DMS114 treated with DMSO at 0.1 percent for 48 hours (cell line): ENCODE measurements around the gene PRF1.

ENCODE experiments used
- DNase-seq: peaks from one replicate; lab custom pipeline; 2025; ENCODE audit not compliant: unreplicated experiment; lab: John Stamatoyannopoulos, UW

The PRF1 gene

DNA sequence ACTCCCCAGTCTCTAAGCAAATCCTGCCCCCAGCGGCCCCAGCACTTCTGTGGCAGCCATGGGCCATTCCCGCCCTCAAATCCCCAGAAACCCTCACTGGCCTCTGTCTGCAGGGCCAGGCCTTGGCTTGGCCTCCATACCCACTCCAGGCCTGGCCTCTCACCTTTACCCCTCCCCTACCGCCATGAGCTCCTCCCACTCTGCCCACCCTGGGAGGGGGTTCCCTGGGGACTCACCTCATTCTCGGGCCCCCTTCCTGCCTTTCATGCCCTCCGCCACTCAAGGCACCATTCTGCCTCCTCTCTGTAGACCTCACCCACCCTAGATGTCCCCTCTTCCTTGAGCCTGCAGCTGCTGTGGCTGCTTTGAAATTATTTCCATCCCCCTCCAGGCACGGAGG lies 41.0 kb downstream of the PRF1 start:
- no peak for DNase-seq

DNA sequence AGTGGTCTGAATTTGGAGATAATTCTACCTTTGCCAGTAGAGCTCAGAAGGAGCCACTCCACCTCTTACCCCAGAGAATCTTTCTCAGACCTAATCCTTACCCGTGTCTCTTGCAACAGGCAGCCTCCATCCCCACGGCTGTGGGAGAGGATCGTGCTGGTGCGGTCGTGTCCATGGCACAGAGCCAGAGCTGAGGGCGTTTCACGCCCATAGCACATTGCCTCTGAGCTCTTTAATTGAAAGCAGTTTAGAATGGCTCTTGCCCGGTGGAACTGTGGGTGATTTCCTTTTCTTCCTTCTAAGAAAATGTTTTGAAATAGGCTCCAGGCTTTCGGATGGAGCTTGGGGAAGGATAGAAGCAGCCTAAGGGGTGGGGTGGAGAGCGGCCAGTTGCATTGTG lies 41.5 kb downstream of the PRF1 start:
- DNase-seq, result no peak

DNA sequence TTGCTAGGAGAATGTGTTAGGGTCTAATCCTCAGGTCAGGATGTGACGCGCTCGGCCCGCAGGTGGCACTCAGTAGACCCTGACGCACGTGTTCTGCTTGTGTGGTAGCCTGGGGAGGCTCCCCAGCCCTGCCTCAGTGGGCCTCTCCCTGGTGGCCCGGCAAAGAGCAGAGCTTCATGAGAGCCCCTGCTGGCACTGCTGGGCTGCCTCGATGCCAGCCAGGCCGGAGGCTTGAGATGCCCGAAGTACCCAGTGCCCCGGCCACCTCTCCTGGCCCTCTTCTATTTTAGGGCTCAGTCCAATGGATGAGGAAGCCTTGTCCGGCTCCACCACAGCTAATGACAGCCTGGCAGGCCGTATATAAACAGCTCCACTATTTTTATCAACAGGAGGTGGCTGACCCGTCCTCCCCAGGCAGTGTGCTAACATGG lies 42.0 kb downstream of the PRF1 start:
- no peak for DNase-seq

DNA sequence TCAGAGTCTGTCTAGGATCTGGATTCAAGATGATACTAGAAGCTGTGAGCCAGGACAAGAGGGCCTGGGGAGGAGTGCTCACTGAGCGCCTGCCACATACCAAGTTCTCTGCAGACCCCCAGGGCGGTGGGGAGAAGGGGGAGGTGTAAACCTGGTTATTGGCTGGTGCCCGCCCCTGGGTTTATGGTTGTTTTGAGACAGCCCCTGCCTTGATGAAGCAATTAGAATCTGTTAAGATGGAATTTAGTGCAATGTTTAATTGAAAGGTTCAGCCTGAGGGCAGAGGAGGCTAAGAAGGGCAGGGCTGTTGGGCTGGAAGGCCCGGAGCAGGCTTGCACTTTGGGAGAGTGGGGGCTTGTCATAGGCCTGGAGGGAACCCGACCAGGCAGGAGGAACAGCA lies 42.7 kb downstream of the PRF1 start:
- DNase-seq, result no peak

DNA sequence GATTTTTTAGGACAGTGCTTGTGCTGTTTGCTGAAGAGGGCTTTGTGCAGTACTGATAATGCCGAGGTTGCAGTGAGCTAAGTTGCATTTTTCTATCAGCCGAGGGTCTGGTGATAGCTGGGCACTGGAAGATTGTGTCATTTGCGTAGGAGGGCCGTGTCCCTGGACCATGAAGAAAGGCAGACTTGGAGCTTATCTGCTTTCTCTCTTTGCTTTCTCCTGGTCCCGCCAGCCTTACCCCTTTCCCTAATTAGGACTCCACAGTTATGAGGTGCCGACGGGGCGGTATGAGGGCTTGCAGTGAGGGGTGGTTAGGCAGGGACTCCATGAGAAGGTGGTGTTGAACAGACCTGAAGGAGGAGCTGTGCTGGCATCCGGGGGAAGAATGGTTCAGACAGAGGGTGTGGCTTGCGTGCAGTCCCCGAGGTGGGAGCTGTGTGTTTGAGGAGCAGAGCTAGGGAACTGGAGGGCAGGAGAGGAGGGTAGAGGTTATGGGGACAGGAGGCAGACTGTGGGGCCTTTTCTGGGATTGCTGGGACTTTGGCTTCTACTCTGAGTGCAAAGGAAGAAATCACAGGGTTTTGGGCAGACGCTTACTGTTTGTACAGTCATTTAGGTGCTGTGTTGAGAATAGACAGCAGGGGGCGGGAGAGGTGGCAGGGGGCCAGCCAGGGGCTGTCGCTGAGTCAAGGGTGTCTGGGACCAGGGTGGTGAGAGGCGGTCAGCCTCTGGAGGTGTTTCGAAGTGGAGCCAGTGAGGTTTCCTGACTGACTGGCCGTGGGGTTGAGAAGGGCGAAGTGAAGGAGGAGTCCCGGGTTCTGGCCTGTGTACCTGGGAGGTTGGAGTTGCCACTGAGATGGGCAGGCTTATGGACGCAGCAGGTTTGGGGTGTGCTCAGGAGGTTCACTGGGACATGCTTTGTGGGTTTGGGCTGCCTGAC lies 43.4 kb downstream of the PRF1 start:
- no peak for DNase-seq

DNA sequence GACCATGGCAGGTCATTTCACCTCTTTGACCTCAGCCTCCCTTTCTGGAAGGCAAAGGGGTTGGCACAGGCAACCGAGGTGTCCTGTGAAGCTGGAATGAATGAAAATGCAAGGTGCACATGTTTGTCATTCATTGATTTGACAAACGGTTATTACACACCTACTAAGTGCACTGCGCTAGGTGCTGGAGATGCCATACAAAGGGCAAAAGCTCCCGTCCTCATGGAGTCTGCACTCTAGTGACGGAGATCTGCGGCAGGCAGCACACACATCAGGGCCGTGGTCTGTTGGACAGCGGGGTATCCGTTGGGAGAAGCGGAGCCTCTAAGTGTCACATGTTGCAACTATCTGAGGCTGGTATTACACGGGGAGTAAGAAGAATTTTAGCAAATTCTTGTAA lies 44.2 kb downstream of the PRF1 start:
- no peak for DNase-seq

DNA sequence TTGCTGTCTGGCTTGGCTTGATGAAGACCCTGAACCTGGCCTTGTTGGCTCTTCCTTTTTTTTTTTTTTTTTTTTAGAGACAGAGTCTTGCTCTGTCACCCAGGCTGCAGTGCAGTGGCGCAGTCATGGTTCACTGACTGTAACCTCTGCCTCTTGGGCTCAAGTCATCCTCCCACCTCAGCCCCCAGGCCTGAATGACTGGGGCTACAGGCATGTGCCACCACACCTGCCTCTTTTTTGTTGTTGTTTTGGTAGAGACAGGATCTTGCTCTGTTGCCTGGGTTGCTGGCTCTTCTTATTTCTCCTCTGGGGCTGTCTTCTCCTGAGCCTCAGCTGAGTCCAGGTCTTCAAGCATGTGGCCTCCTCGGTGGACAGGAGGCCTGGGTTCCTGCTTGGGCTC lies 44.7 kb downstream of the PRF1 start:
- no peak for DNase-seq

DNA sequence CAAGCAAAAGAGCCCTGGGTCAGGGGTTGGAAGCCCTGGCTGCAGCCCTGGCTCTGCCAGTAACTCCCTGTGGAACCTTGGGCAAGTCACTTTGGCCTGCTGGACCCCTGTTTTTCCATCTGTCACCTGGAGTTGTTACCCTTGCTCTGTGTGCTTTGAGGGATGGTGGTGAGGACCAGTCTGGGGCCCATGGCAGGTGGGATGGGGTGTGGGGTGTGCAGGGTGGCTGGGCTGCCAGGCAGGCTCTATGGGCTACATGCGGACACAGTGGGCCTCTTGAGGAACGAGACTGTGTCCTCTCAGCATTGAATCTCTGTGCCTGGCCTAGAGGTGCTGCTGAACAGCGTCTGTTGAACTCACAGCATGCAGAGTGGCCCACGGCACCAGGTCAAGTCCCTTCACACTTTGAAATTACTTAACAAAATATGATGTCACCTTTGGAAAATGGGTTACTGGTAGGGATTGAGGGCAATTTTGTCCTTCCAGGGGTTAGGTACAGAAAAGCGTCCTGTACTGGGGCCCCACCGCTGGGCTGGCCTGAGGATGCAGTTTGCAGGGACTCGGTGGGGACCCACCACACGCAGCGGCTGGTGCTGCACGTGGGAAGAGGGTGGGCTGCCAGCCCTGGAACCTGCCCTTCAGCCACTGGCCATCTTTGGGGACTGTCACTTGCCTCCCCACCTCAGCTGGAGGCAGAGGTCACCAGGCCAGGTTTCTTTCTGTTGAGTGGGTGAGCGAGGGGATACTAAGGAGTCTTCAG lies 45.3 kb downstream of the PRF1 start:
- no peak for DNase-seq

DNA sequence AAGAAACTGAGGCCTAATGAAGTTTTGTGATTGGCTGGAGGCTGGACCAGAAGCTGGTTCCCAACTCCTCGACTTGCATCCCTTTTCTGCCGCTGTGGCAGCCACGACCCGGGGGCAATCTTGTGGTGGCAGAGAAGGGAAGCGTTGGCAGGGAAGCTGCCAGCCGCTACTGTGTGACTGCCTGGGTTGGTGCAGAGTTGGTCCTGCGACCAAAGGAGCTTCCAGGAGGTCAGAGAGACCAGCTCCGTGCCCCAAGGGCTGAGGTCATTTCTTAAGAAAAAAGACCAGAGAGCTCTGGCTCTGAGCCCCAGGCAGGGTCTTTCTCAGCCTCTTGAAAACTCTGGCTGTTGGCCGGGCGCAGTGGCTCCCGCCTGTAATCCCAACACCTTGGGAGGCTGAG lies 47.2 kb downstream of the PRF1 start:
- DNase-seq, result no peak

DNA sequence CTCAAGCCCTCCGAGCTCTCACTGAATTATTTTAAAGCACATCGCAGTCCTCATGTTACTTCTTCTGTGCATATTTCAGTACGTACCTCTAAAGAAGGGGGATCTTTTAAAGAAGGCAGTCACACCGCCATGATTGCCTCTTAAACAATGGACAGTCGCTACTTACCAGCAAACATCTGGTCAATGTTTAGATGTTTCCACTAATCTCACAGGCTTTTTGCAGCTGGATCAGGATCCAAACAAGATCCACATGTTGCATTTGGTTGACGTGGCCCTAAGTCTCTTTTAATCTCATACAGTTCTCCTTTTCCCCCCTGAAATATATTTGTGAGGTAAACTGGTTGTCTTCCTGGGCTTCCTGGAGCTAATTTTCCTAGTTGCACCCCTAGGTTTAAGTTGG lies 50.0 kb downstream of the PRF1 start:
- no peak for DNase-seq

DNA sequence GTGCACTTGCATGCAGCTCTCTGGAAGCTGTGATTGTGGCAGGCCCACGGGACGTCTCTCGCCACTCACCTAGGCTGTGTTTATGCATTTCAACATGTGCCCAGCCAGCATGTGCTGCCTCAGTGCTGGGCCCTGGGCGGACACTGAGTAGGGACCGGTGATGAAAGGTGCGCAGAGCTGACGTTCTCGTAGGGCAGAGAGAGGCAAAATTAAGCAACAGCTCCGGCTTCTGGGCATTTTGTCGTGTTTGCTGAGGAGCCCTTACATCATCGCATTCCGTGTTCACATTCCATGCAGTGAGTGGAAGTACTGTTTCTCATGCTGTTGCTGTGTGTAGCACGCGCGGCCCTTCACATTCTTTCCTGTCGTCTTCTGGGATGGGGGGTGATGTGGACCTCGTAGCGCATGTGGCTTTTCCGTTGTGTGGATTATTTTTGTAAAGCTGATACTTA lies 50.5 kb downstream of the PRF1 start:
- no peak for DNase-seq

DNA sequence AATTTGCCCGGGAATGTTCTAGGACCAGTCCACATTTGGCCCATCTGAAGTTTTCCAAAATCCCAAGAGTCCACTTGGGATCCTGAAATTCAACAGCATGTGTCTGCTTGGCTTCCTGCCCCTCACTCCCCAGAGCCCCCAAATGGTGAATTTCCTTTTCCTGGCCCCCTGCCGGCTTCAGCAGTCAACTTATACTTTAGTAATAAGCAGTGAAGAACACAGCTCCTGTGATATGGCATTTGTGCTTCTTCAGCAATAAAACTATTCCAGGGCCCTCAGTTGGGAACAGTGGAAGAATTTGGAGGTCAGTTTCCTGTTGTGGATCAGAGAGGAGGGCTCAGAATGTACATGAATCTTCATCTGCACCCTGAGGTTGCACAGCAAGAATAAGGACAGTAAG lies 51.1 kb downstream of the PRF1 start:
- DNase-seq, result no peak

DNA sequence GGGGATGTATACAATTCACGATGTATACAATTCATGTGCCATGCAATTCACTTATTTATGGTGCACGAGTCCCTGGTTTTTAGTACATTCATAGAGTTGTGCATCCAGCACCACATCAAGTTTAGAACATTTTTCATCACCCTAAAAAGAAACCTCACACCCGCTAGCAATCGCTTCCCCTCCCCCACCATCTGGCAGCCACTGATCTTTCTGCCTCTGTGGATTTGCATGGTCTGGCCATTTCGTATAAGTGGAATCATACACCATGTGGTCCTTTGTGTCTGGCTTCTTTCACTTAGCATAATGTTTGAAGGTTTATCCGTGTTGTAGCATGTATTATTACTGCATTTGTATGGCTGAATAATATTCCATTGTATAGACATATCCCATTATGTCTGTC lies 52.1 kb downstream of the PRF1 start:
- no peak for DNase-seq

DNA sequence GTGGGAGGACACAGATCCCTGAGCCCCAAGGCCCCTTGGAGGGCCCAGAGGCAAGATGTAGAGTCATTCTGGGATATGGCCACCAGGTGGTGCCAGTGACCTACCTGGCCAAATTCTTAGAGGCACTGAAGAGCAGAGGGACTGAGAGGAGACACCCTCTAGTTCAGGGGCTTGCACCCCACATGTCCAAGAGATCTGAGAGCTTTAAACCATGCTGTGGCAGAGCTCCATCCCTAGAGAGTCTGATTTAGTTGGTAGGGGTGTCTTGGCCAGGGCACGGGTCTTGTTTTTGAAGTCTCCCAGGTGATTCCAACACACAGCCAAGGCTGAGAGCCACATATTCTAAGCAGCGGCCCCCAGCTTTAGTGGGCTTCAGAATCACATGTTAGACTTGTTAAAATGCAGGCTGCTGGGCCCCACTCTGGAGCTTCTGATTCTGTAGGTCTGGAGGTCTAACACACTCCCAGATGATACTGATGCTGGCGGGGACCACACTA lies 52.5 kb downstream of the PRF1 start:
- DNase-seq, result peak; percentile 44

DNA sequence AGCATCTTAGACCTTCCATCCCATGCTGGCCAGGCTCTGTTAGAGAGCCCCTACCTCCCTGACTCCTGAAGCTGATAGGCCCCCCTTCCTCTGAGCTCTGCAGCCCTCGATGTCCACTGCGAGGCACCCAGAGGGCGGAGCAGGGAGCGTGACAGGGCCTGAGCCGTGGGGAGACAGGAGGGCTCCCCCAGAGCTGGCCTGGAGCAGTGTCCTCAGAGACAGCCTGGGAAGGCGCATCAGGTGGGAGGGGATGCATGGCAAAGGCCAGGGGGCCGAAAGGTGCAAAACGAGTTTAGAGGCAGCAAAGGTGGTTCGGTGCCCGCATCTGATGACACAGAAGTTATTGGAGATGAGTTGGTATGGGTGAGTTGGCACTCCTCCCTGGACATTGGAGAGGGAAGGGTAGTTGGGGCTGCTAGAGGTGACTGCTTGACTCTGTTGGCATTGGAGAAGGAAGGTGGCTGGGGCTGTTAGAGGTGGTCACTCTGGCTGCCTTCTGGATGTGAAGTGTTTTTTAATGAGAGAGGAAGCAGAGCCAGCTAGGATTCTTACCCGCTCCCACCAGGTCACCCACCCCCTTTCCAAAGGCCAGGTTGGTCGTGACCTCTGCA lies 53.1 kb downstream of the PRF1 start:
- no peak for DNase-seq
